DMS79 (cell line): ENCODE results near the gene TCF12.
A peak's percentile ranks its signal among the peaks of the same experiment; 100 is the strongest.
"Not testable (repeated sequence)": the region's sequence is repeated elsewhere in the genome, so short reads cannot be mapped to it uniquely, and the experiment has no call there.

ENCODE experiments used
- DNase-seq: peaks from one replicate; lab custom pipeline; 2025; lab: John Stamatoyannopoulos, UW

TCF12 gene

DNA sequence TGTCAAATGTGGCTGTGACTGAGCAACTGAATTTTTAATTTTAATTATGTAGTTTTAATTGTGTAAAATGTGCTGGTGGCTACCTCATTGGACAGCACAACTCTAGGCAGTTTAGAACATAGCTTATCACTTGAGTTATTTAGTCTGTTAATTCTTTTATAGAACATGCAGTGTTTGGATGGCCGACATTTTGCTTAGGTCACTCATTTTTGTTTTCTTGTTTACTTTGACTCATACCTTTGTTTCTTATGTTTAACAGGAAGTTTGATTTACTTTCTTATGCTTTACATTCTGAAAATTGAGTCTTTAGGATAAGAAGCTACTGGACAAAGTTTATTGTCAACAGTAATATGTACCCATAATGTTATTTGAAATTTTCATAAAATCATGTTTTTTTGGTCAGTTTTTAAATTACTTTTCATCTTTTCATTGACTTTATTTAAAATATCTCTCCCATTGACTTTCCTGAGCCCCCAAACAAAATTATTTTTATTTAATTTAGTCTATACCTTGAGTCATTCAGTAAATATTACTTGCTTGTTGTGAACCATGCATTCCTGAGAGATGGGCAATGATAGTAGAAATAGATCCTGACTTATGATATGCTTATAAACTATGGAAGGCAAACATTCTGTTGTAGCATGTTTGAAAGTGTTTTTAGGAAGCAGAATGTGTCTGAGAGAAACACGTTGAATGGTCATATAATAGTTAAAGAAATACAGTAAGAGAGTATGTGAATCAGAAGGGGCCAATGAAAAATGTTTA, 60.6 kb downstream of the TCF12 start:
- no peak for DNase-seq

DNA sequence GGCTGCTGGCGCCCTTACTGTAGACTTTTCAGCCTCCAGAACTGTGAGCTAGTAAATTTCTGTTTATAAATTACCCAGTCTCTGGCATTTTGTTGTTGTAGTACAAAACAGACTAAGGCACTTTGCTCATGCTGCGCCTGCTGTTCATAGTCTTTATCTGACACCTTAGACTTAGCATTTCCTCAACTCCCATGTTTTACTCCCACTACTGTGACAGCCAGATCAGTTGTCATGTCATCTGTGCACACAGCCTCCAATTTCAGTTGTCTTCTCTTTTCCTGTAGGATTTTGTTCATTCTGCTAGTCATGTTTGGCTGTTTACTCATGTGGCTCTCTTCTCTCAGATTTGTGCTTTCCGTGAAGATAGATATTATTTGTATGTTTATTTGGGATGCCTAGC, 62.0 kb downstream of the TCF12 start:
- DNase-seq, result no peak

DNA sequence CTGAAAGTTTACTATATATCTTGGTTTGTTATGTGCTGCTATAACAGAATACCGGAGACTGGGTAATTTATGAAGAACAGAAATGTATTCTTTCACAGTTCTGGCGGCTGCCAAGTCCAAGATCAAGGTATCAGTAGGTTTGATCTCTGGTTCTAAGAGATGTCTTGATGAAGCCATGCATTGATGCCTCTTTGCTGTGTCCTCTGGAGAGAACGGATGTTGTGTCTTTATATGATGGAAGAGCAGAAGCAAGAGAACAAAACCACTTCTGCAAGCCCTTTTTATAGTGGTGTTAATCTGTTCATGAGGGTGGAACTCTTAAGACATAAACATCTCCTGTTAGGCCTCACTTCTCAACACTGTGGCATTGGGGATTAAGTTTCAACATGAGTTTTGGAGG, 62.7 kb downstream of the TCF12 start:
- DNase-seq, result no peak

DNA sequence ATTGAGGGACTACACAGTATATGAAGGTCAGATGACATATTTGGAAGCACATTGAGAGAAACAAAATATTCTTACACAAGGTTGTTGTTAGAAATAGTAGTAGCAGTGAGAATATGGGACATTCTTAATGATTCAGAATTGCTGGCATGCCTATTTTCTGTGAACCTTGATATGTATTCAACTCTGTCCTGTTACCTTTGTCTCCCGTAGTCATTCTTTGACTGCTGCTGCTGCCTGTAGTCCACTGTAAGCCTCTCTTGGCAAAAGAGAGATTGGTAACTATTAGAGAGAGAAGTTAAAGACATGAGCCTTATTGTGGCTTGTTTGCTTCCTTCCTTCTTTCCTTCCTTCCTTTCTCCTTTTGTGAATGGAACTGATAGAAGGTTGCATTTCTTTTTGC, 64.5 kb downstream of the TCF12 start:
- DNase-seq, result no peak

GRCh38 chr15:56984681-56985481, 66.4 kb downstream of the TCF12 start:
- DNase-seq, result peak; percentile 50

DNA sequence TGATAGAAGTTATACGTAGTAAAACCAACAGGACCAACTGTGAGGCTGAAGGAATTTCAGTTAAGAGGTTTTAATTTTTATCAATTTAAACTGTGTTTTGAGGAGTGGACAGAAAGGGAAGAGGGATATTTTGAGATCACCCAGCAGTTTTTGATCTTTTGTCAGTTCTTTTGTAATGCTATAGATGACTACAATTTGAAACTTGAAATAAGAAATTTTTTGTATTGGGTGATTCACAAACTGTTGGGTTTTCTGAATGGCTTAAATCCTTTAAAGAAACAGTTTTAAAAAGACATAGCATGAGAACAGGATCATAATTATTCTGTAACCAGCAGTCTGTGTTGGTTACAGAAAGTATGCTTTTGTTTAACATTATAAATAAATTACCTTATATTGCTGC, 67.4 kb downstream of the TCF12 start:
- no peak for DNase-seq

DNA sequence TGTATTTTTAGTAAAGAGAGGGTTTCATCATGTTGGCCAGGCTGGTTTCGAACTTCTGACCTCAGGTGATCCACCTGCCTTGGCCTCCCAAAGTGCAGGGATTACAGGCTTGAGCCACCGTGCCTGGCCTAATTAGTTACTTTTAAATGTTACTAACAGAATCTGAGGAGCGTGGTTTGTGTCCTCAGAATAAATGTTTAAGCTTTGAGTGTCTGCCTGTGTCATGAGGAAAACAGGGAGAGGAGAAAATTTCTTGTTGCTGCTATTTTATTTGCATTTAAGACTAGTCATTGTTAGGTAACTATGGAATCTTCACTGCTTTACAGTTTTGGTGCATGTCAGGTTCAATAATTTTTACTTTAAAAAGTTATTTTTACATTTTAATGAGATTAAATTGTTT, 68.8 kb downstream of the TCF12 start:
- DNase-seq, result no peak

DNA sequence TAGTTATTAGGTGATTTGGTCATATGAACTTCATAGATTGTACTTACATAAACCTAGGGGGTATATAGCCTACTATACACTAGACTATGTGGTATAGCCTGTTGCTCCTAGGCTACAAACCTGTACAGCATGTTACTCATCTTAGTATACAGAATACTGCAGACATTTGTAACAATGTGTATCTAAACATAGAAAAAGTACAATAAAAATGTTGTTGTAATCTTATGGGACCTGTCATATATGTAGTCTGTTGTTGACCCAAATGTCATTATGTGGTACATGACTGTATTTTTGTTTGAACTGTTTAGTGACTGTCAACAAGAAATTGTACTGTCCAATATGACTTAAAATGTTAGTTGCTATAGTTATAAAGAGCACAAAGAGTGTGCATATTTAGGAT, 69.8 kb downstream of the TCF12 start:
- DNase-seq, result no peak

- no peak for DNase-seq
These were observed 71.0 kb downstream of the TCF12 start for GRCh38 chr15:56989411-56989924.

DNA sequence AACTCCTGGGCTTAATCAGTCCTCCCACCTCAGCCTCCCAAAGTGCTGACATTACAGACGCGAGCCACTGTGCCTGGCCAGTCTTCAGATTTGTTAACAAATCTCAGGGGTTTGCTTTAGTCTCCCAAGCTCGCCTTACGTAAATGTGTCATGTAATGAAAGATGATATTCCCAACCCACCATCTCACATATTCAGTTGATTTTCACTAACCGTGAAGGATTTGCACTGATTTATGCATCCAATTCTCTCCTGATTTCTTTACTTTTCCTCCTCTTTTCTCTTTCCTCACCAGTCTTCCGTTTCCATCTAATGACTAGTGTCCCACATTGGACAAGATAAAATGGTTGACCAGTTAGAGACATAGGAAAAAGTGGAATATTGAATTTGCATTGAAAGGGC, 72.6 kb downstream of the TCF12 start:
- no peak for DNase-seq

DNA sequence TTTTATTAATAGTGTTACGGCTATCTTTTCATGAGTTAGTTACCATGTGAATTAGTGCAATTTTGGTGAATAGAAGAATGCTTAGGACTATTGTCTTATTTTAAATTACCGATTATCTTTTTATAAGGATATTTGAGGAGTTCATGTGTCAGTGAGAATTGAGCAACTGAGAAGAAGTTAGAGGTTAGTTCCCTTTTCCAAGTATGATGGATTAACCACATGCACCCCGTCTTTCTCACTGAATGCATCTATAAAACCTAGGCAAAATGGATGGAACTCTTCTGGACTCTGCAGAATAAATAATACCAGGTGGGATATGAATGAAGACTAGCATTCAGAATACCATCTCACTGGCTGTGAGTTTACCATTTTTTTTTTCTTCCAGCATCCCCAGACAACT, 74.3 kb downstream of the TCF12 start:
- no peak for DNase-seq

GRCh38 chr15:56994280-56994679, 75.8 kb downstream of the TCF12 start:
- no peak for DNase-seq

- no peak for DNase-seq
These were observed 77.6 kb downstream of the TCF12 start for GRCh38 chr15:56996093-56996492.

DNA sequence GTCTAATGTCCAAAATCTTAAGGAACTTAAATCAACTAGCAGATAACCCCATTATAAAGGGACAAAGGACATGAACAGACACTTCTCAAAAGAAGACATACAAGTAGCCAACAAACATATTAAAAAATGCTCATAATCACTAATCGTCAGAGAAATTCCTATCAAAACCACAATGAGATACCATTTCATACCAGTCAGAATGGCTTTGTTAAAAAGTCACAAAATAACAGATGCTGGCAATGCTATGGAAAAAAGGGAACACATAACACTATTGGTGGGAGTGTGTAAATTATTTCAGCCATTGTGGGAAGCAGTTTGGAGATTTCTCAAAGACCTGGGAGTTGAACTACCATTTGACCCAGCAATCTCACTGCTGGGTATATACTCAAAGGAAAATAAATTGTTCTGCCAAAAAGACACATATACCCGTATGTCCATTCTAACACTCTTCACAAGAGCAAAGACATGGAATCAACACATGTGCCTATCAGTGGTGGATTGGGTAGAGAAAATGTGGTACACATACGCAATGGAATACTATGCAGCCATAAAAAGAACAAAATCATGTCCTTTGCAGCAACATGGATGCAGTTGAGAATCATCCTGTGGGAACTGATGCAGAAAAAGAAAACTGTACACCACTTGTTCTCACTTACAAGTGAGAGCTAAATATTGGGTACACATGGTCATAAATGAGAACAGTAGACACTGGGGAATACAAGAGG, 78.5 kb downstream of the TCF12 start:
- DNase-seq, result no peak

GRCh38 chr15:57003418-57003817, 85.0 kb downstream of the TCF12 start:
- no peak for DNase-seq

DNA sequence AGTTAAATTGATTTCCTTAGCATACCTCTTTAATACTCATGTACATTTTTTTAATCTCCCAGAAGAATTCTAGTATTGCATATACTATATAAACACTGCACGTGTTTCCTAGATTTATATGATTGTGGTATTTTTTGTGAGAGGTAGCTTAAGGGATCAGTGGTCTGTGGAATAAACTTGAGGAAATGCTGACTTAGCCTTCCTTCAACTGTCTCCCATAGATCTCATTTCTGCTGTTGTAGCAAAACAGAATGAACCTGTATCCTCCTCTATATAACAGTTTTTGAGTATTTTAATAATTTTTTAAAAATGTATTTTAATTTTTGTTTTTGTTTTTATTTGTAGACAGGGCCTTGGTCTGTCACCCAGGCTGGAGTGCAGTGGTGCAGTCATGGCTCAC, 86.8 kb downstream of the TCF12 start:
- DNase-seq, result no peak

DNA sequence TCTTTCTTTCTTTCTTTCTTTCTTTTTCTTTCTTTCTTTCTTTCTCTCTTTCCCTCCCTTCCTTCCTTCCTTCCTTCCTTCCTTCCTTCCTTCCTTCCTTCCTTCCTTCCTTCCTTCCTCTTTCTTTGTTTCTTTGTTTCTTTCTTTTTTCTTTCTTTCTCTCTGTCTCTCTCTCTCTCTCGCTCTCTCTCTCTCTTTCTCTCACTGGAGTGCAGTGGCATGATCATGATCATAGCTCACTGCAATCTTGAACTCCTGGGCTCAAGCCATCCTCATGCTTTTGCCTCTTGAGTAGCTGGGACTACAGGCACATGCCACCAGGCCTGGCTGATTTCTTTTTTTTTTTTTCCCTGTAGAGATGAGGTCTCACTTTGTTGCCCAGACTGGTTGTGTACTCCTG, 89.4 kb downstream of the TCF12 start:
- DNase-seq, result not testable (repeated sequence)

GRCh38 chr15:57010724-57011123, 92.3 kb downstream of the TCF12 start:
- DNase-seq, result no peak

- DNase-seq, result no peak
These were observed 94.1 kb downstream of the TCF12 start for GRCh38 chr15:57012556-57012955.

- DNase-seq, result not testable (repeated sequence)
These were observed 96.5 kb downstream of the TCF12 start for GRCh38 chr15:57014896-57015295.

DNA sequence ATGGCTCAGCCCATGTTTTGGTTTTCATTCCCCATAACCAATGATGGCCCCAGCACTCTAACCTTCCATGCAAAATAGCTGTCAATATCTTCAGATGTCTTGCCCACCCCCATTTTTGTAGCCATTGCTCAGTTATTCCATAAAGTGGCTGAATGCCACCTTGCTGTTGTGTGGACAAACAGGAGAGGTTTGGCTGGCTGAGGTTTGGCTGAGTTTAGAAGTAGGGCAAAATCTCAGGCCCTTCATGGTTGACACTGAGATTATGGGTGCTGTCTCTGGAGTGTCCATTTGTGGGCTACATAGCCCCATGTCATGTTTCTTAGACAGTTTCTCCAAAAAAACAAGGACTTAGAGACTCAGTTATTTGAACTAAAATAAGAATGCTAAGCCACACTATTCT, 96.9 kb downstream of the TCF12 start:
- no peak for DNase-seq

GRCh38 chr15:57015897-57016296, 97.5 kb downstream of the TCF12 start:
- DNase-seq, result no peak

DNA sequence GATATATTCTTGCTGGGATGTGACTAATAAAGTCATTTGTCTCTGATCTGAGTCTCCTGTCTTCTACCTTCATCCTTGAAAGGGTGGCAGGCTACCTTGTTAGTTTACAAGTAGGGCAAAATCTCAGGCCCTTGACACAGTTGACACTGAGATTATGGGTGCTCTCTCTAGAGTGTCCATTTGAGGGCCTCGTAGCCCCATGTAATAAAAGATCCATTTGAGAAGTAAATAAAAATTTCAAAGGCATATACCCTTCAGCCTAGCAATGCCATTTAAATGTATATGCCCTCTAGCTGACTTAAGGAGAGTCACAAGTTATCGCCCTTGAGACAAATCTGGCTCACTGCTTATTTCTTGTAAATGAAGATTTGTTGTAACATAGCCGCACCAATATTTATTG, 98.6 kb downstream of the TCF12 start:
- DNase-seq, result no peak
